Activated CD8-positive, alpha-beta memory T cell treated with anti-CD3 and anti-CD28 coated beads, Interleukin-2, amount 50 U/mL, for 1 hour (primary cell): ENCODE data around the gene GALNT9.
"Not testable (repeated sequence)": the region's sequence is repeated elsewhere in the genome, so short reads cannot be mapped to it uniquely, and the experiment has no call there.

Experiments
- DNase-seq: peaks from one replicate; pipeline ENCODE4 v3.0.0-alpha.2; 2020; ENCODE audit errors: extremely low read depth

GALNT9 gene

GRCh38 chr12:132158677-132159554, 170.5 kb downstream of the GALNT9 start:
- no peak for DNase-seq

GRCh38 chr12:132157733-132158409, 171.5 kb downstream of the GALNT9 start:
- DNase-seq: no peak

- DNase-seq: no peak
Observed at GRCh38 chr12:132156573-132157325, 172.6 kb downstream of the GALNT9 start.

- DNase-seq: no peak
Observed at GRCh38 chr12:132155771-132156572, 173.4 kb downstream of the GALNT9 start.

GRCh38 chr12:132154941-132155770, 174.2 kb downstream of the GALNT9 start:
- no peak for DNase-seq

- DNase-seq: no peak
Observed at GRCh38 chr12:132154341-132154761, 175.0 kb downstream of the GALNT9 start.

GRCh38 chr12:132153501-132154340, 175.7 kb downstream of the GALNT9 start:
- peak; percentile 17 for DNase-seq

GRCh38 chr12:132152953-132153352, 176.4 kb downstream of the GALNT9 start:
- DNase-seq: no peak

GRCh38 chr12:132152411-132152821, 177.0 kb downstream of the GALNT9 start:
- DNase-seq: no peak

GRCh38 chr12:132151766-132152410, 177.5 kb downstream of the GALNT9 start:
- no peak for DNase-seq

- no peak for DNase-seq
Observed at GRCh38 chr12:132151145-132151765, 178.1 kb downstream of the GALNT9 start.

- no peak for DNase-seq
Observed at GRCh38 chr12:132150780-132151144, 178.6 kb downstream of the GALNT9 start.

GRCh38 chr12:132149526-132149925, 179.9 kb downstream of the GALNT9 start:
- not testable (repeated sequence) for DNase-seq

GRCh38 chr12:132148368-132149045, 180.9 kb downstream of the GALNT9 start:
- DNase-seq: no peak

- no peak for DNase-seq
Observed at GRCh38 chr12:132147423-132148367, 181.7 kb downstream of the GALNT9 start.

- no peak for DNase-seq
Observed at GRCh38 chr12:132146772-132147422, 182.5 kb downstream of the GALNT9 start.
